WERI-Rb-1 (cell line): ENCODE measurements around the gene ETHE1.
A peak's percentile ranks its signal among the peaks of the same experiment; 100 is the strongest.

Experiments
- DNase-seq: peaks from one replicate; pipeline ENCODE4 v3.0.0-alpha.2; 2020
- H3K27ac ChIP-seq: fragments of 250-450 bp; sonication (Bioruptor Pico); 2 replicates; pipeline ENCODE4 v1.5.1; 2020; ENCODE audit warnings: mild to moderate bottlenecking, moderate library complexity
- H3K27me3 ChIP-seq: fragments of 250-450 bp; sonication (Bioruptor Pico); 2 replicates; pipeline ENCODE4 v1.5.1; 2021; ENCODE audit warnings: mild to moderate bottlenecking, low read depth, moderate library complexity; ENCODE audit not compliant: insufficient read depth, severe bottlenecking
- H3K36me3 ChIP-seq: fragments of 250-450 bp; sonication (Bioruptor Pico); 2 replicates; pipeline ENCODE4 v1.5.1; 2020; ENCODE audit warnings: mild to moderate bottlenecking, moderate library complexity
- H3K4me3 ChIP-seq: 2 replicates; pipeline ENCODE4 v1.5.1; 2011; ENCODE audit warnings: low read depth, mild to moderate bottlenecking, control low read depth, low read length
- H3K9me3 ChIP-seq: fragments of 250-450 bp; sonication (Bioruptor Pico); 2 replicates; pipeline ENCODE4 v1.5.1; 2021; ENCODE audit warnings: mild to moderate bottlenecking, moderate library complexity; ENCODE audit not compliant: severe bottlenecking
- TF ChIP-seq, protein P1 (sequence below): IDR thresholded peaks from 2 replicates; pipeline ENCODE4 v1.5.1; 2011; ENCODE audit warnings: low read depth, mild to moderate bottlenecking, control low read depth, inconsistent platforms, low read length

ETHE1 gene

DNA sequence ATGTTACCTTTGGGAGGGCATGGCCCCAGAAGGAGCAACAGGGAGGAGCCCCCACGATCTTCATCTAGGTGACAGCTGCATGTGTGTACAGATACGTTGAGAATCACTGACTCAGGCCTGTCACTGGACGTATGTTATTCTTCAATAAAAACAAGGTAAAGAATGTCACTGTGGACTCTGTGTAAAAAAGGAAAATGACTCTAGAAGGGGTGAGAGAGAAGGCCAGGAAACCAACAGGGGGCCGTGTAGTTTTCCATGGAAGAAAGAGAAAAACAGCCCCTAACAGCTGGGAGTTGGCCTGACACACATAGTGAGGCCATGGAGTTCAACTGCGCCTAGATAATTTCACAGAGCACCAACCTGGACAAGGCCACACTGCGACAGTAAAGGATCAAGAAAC lies 59.7 kb downstream of the ETHE1 start:
- Histone ChIP-seq H3K27ac (no peak overlapping the region), H3K9me3 (no peaks in the 10 kb centered on the region), H3K36me3 (no peaks in the 10 kb centered on the region), H3K27me3 (no peaks in the 10 kb centered on the region), H3K4me3 (no peak overlapping the region)
- no peak for DNase-seq
- TF ChIP-seq, protein P1, sequence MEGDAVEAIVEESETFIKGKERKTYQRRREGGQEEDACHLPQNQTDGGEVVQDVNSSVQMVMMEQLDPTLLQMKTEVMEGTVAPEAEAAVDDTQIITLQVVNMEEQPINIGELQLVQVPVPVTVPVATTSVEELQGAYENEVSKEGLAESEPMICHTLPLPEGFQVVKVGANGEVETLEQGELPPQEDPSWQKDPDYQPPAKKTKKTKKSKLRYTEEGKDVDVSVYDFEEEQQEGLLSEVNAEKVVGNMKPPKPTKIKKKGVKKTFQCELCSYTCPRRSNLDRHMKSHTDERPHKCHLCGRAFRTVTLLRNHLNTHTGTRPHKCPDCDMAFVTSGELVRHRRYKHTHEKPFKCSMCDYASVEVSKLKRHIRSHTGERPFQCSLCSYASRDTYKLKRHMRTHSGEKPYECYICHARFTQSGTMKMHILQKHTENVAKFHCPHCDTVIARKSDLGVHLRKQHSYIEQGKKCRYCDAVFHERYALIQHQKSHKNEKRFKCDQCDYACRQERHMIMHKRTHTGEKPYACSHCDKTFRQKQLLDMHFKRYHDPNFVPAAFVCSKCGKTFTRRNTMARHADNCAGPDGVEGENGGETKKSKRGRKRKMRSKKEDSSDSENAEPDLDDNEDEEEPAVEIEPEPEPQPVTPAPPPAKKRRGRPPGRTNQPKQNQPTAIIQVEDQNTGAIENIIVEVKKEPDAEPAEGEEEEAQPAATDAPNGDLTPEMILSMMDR, result no peak

DNA sequence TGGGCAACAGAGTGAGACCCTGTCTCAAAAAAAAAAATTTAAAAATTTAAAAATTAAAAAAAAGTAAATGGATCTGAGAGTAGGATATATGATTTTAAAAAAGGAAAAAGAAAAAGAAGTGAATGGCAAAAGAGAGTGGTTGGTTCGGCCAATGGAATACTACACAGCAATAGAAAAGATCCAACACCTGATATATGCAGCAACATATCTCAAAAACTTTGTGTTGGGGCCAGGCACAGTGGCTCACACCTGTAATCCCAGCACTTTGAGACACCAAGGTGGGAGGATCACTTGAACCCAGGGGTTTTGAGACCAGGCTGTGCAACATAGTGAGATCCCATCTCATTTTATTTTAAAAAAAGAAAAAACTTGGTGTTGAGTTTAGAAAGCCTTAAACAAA lies 60.2 kb downstream of the ETHE1 start:
- Histone ChIP-seq H3K36me3 (no peaks in the 10 kb centered on the region), H3K9me3 (no peaks in the 10 kb centered on the region), H3K27ac (no peak overlapping the region), H3K4me3 (no peak overlapping the region), H3K27me3 (no peaks in the 10 kb centered on the region)
- DNase-seq, result no peak
- TF ChIP-seq, protein P1, result no peak

DNA sequence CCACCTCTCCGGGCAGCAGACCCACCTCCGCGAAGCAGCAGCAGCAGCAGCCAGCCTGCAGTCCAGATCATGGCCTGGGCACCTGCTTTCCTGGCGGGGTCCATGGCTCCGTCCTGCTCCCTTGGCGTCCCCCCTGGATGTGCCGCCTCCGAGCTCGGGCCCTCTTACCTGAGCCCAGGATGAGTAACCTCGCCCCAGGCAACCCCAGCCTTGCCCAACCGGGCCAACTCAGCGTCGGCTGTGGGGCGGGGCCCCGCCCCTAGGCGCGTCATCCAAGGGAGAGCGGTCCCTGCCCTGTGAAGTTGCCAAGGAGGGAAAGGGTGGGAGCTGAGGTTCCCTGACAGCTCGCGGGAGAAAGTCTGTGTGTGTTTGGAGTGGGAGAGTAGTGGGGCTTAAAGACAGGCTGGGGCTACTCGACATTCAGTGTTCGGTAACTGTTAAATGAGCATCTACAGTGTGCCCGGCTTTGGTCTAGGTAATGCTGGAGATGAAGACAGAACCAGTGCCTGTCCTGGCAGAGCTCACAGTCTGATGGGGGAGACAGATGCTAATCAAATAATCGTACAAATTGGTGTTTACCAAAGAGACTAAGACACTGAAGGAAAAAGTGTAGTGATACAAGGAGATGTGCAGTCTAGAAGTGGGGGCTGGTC lies 61.4 kb downstream of the ETHE1 start, which contains the start of gene LYPD3:
Gene LYPD3 (minus strand): TSS at position 141 of the 653 bp plus-strand sequence. CDS start 37 bp downstream, at position 104.
- no peaks in the 10 kb centered on the region for H3K36me3 ChIP-seq

DNA sequence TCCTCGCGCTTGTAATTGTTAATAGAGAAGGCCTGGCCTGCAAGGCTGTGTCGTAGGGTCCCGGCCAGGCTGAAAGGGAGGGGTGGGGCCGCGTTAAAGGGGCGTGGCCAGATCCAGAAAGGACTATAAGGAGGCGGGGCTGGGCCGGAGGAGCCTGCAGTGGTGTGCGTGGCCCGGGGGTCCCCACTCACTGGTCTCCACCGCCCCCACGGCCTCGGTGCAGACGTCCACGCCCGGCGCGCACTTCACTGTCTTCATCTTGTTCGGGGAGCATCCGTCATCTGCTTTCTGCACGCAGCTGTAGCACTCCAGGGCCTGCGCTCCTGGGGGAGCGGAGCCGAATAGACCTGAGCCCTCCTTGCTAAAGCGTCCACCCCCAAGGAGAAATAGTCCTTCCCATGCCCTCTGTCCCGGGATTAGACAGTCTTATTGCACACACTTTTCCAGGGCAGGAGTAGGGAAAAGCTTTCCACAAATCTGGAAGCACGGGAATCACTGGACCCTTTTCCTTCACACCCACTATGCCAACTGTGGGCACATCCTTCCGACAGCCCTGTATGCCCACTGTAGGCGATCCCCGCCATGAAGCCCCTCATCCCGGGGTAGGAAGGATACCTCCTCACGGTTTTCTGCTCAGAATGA lies 62.7 kb downstream of the ETHE1 start:
- DNase-seq, result peak; percentile 67

More for the DNA sequence above, 61.4 kb downstream of the ETHE1 start, which contains the start of gene LYPD3:
- Histone ChIP-seq H3K4me3 (peak within 1 kb of the TSS; percentile 70), H3K27ac (no peak within 1 kb of the TSS), H3K9me3 (no peaks in the 10 kb centered on the region), H3K27me3 (no peaks in the 10 kb centered on the region)
- TF ChIP-seq, protein P1, result no peak
- no peak for DNase-seq

DNA sequence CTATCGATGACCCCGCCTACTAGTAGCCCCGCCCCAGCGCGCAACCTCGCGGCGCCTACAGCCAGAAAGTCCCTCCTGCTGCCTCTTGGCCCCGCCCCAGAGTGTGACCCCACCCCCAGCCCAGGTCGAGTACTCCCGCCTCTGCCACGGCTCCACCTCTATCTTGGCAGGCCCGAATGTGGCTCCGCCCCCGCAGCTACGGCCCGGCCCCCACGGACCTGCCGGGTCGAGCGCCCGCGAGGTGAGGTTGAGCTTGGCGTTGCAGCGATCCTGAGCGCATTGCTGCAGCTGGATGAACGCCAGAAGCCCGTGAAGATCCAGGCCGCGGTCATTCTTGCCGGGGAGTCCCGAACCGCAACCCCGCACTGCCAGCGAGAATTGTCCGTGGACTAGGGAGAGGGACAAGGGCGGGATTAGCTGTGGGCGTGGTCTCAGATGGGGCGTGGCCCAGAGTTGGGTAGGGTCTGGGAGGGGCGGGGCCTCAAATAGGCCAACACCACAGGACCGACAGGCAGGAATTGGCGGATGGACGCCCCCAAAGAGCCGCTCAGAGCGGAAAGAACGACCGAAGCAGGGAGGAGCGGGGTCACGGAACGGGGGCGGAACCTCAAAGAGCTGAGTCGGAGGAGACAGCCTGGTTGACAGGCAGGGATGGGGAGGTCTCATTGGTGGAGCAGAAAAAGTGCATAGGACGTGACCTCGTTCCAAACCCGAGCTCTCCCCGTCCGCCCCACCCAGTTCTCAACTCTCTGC lies 63.4 kb downstream of the ETHE1 start:
- H3K27ac ChIP-seq, result 0 out of 2 replicates have a peak overlapping the region, but pooled peaks have one; percentile 31

More for the DNA sequence above, 62.7 kb downstream of the ETHE1 start:
- H3K27me3 ChIP-seq, result no peaks in the 10 kb centered on the region
- H3K4me3 ChIP-seq, result peak overlapping the region; percentile 70
- H3K36me3 ChIP-seq, result no peaks in the 10 kb centered on the region
- H3K27ac ChIP-seq, result no peak overlapping the region
- TF ChIP-seq, protein P1, result no peak
- no peaks in the 10 kb centered on the region for H3K9me3 ChIP-seq

More for the DNA sequence above, 63.4 kb downstream of the ETHE1 start:
- Histone ChIP-seq H3K9me3 (no peaks in the 10 kb centered on the region), H3K4me3 (peak overlapping the region; percentile 70), H3K36me3 (no peaks in the 10 kb centered on the region), H3K27me3 (no peaks in the 10 kb centered on the region)
- DNase-seq, result peak; percentile 96
- TF ChIP-seq, protein P1, result no peak
